ENCODE data around the gene ATXN7.

- TF ChIP-seq CTCF (IDR thresholded peaks at IDR 0.05): peak in 1 of 5 experiments; percentile 13
- TF ChIP-seq POLR2AphosphoS5 (IDR thresholded peaks at IDR 0.05): no peak
Measured at GRCh38 chr3:63968612-63969350, 105.1 kb downstream of the ATXN7 start.
